ENCODE data around the gene BCKDHB.

Gene BCKDHB

DNA sequence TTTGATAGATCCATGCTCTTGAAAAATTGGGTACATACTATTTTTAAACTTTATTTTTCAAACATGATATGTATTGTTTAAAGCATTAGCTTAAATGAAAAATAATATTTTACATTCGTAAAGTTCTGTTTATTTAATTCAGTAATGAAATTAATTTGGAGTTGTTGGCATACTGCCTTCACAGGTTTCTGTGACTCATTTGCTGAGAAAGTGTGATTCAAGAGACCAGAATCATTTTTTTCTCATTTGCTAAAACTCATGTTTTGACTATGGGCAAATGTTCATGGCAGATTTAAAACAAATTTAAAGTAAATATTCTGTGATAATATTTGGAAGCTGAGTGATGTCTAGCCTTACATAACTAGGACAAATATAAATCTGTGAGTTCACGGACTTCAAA is 230.4 kb downstream of the BCKDHB start:
- no peak for DNase-seq

DNA sequence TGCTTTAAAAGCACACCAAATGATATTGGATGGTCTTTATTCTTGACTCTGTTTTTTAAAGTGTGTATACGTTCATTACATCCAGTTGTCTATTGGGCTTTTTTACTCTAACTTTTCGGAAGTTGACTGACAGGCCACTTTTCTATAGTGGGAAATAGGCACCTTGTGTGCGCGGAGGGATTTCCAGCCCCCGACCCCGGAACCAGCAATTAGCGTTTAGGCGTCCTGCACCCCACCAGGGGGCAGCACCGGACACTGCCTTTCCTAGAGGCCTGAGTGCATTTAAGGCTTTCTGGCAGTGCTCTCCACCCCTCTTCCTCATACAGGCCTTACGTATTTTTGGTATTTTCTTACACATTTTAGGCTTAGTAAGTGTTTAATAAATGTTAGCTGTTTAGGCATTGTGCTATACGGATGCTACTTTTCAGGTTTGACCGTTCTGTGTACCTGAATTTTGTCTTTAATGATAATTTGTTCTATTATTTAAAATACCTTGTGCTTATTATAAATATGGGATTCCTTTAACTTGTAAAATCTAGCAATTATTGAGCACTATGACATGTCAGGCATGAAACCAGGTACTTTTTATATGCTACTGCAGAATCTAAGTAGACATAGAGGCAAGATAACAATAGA is 231.8 kb downstream of the BCKDHB start:
- no peak for DNase-seq

DNA sequence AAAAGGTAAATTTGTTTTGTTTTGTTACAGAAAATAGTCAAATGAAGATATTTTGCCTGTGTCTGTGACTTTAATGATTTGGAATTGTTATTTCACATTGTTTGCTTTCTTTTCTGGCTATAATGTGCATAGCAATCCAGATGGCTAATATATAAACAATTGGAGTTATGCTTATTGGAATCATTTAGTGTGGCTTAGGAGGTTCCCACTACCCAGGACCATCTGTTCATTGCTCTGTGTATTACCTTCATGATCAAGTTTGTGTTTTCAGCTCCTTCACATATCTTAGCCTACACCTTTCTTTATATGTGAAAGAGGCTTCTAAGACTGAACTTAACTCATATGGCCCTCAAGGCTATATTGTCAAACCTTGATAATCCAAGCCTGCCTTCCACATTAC is 232.9 kb downstream of the BCKDHB start:
- DNase-seq, result no peak

DNA sequence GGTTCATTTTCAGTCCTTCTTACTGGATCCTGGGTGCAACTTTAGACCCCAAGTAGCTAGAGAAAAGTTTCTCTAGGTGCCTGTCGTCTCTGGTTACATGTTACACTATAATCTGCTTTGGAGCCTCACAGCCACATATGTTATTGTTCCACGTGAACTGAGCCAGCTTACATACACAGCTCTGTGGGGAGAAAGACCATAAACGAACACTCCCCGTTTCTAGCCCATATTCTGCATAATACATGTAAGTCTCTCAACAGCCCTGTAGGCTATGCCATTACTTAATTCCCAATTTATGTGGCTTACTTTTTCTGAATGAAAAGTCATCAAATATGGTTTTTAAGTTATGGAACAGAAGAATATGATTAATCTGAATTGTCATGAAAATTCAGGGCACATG is 233.8 kb downstream of the BCKDHB start:
- DNase-seq, result no peak

DNA sequence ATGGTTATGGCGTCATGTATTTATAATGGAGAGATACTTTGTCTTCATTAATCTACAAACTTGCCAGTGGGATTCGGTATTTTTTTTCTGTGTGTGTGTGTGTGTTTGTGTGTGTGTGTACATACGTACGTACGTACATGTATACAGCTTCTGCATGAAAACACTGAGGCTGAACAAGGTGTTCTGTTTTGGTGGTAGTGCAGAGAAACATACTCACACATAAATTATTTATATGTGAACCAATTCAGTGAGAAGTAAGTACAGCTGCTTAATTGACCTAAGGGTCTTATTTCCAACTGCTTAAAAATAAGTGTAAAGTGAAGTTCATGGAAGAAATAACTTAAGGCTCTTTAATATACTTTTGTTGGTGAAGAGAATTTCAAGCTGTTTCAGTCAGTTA is 234.2 kb downstream of the BCKDHB start:
- DNase-seq, result no peak

DNA sequence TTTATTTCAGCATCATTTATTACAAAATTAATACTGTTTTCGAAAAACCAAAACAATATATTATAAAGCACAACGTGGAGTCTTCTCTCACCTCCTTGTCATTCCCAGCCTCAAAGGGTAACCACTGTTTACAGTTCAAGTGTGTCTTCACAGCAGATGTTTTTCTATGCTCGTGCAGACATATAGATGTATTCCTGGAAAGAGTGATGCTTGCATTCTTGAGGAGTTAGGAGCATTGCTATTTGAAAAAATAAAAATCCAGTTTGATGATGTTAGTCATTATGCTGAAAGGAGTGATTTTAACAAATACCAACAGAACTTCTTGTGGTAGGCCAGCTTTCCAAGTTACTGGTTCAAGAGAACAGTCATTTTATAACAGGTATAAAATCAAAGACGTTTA is 234.9 kb downstream of the BCKDHB start:
- DNase-seq, result no peak

DNA sequence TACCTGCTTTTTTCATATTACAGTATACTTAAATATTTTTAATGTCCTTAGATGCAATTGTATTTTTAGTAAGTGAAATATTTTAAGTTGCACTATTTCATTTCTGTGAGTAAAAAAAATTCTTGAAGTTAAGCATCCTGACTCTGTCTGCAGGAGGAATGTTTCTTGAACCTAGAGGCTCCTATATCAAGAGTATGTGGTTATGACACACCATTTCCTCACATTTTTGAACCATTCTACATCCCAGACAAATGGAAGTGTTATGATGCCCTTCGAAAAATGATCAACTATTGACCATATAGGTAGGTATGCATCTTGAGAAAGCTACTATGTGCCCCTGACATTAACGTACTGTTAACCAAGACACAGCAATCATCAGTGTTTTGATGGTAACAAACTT is 237.0 kb downstream of the BCKDHB start:
- no peak for DNase-seq

DNA sequence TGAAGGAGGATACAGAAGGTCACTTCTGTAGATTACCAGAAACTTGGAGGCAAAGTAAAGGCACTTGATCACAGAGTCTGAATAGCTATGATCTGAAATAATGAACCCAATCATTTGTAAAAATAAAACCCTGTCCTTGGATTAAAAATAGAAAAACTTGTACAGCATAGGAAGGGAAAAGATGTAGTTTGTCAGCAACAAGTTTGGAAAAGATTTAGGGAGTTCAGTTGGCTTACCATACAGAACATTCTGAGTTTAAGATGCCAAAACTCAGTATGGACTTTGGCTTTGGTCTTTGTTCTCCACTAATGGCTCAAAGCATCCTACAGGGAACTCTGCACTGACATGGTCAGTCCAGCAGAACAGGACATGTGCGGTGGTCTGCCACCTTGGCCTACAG is 240.6 kb downstream of the BCKDHB start:
- no peak for DNase-seq

DNA sequence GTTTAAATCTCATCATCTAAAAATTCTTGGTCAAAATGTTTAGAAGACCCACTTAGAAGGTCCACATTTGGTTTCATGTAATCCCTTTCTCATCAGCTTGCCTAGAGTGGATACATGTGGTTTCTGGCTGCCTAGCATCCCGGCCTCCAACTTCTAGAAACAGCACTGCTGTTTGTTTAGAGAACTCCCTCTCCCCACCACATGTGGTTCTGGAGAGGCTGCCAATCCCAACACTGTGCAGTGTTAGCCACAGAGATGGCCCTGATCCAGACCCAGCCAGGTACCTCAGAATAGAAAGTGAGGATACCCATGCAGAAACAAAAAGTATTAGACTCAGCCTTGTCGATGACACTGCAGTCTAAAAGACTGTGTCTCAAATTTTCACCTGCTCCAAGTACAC is 241.8 kb downstream of the BCKDHB start:
- no peak for DNase-seq

DNA sequence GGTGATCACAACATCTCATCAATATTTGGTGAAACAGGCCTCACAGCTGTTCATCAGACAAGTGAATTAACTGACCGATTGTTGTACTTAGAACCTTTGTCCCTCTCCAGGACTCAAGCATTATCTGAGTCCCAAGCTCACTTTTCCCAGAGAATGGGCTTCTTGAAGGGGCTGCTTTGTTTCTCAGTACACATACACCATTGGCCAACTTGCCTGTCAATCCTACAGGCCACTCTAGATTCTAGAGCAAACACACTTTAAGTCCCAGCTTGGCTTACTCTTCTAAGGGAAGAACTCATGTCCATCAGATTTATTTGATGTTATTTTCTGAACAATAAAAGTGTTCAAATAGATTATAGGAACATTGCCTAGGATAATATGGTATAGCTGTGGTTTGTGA is 249.5 kb downstream of the BCKDHB start:
- no peak for DNase-seq

DNA sequence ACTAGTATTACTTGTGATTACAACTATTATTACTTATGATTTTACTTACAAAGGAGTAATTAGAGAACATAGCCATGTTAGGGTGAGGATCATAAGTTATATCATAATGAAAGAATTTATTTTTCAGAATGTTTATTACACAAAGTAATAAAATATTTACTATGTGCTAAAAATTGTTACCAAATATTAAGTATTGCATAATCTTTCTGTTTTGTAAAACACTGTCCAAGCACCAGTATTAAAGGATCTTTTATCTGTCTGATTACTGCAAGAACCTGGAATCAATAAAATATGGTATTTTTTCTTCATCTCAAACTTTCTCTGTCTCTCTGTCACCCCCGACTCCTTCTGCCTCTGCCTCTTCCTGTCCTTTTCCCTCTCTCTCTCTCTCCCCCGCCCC is 250.1 kb downstream of the BCKDHB start:
- DNase-seq, result no peak

DNA sequence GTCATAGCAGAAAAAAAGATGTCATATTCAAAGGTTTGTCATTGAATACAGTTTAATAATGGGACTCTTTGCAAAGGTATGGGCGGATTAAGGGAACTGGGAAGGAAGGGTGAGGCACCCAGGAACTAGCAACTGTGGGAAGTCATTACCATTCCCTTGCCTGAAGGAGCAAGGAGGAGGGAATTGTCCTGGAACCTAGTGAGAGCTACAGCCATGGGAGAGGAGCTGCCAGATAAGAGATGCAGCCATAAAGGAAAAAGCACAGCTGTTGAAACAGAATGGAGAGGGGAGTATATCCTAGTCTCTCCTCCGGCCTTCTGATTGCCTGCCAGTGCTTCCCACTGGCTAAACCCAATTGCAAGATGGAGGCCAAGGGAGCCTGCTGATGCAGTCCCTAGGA is 250.6 kb downstream of the BCKDHB start:
- DNase-seq, result no peak

DNA sequence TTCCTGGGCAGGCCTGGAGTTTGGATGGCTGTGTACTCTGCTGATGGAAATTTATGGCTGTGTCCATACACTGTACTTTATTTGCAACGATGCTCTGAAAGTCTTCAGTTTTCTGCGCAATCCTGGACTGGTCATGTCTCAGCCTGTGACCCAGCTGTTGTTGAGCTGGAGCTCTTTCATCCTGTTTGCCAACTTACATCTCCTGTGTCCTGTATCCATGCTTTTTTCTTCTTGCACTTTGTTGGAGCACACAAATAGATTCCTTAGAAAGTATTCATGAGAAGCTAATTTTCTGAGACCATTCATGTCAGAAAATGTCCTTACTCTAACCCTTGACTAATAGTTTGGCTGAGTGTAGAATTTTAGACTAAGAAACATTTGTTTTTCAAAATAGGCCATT is 251.2 kb downstream of the BCKDHB start:
- no peak for DNase-seq

DNA sequence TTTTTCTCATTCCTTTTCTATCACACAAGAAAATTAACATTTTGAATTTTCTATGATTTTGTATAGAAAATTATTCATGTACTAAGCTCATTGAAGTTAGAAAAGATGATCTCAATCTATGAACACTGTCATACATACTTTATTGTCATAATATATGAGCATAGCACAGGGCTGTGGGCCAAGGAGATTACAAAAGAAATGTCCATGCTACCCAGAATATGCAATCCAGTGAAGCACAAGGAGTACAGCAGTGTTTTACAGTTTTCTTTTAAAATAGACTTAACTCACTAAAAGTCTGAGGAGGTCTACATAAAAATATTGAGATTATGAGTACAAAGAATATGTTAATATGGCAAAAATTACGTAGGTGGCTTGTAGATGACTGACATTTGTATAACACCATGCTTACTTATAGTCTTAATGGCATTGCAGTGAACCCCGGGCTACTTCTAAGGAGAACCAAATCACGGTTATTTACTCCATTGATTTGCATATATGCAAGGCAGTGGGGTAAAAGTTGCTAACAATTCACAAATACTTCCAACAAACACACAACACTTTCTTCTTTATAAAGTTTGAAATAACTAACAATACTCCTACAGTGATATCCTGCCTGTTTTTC is 257.1 kb downstream of the BCKDHB start:
- DNase-seq, result no peak

DNA sequence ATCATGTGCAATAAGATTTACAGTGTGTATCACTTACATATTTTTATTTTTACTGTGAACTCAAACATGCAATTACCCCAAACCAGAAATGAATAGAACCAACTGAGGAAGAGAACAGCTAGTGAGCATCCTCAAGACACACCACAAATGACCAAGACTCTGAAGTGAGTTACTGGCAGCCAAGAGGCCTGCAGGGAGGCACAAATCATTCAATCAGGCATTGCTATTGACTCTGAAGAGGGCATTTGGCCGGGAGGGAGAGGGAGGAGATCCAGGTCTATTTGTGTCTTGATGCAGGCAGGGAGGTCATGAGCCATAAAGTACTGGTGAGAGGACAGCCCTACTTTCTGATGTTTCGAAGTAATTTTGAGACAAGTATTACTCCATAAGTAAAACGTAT is 257.7 kb downstream of the BCKDHB start:
- DNase-seq, result no peak

DNA sequence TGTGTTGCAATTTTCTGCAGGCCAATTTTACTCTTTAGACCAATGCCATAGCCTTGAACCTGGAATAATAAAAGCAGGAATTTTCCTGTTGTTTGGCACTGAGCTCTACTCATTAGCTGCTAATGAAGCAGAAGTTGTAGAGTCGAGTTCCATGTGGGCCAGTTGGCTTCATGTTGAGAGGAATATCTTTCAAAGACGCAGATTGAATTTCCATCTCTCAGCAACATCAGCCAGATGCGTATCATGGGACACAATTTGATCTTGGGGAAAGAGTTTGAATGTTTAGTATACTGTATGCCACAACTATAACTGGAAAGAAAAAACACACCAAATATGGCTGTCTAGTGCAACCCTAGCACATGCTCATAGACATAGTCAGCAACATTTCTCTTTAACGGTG is 259.6 kb downstream of the BCKDHB start:
- DNase-seq, result no peak

DNA sequence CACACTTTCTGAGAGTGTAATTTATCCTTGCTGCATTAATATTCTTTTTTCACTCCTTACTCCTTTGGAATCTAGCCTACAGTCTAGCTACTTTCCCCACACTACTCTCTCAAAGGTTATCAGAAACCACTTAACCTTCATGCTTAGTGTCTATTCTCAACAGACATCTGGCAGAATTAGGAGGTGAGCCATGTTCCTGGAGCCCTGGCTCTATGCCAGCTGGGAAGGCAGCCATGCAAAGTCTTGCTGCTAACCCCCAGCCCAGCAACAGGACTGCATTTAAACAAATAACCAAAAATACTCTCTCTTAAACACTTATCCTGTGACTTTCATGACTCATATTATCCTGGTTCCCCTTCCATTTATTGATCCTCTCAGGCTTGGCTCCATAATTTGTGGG is 260.2 kb downstream of the BCKDHB start:
- DNase-seq, result no peak

DNA sequence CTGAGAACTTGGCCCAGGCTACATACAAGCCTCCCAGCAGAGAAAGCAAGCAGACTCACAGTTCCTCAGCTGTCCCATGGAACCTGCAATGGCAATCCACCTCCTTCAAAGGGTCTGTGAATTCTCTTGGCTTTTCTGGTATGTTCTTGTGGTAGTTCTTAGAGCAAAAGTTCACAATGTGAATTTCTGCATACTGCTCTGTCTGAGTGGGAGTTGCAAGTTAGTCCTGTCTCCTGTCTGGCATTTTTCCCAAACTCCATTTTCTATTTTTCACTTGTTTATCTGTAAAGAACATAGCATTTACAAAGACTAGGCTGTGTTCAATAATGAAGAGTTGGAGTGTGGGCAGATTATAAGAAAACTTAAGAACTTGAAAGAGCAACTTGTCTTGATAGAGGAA is 269.9 kb downstream of the BCKDHB start:
- no peak for DNase-seq

DNA sequence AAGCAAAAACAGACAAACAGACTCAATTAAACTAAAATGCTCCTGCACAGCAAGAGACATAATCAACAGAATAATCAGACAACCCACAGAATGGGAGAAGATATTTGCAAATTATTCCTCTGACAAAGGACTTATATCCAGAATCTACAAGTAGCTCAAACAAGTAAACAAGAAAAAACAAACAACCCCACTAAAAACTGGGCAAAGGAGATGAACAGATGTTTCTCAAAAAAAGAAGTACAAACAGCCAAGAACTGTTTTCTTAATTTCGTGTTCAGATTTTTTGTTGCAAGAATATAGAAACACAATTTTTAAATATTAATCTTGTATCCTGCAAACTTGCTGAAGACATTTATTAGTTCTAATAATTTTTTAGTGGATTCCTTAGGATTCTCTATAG is 274.1 kb downstream of the BCKDHB start:
- DNase-seq, result no peak

DNA sequence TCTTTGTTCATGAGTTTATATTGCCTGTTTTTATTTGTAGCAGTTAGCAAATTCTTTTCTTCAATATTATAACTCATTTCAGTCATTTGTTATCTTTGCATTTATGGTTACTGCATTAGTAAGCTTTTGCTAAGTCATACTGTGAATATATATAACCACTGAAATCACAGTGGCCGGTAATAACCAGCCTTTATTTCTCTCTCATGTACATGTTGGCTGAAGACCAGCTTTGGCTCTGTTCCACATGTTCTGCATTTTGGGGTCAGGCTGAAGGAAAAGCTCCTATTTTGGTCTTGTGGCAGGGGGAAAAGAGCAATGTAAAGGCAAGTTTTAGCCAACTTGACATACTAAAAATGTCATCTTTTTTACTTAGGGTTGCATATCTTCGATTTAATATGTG is 276.3 kb downstream of the BCKDHB start:
- DNase-seq, result no peak

DNA sequence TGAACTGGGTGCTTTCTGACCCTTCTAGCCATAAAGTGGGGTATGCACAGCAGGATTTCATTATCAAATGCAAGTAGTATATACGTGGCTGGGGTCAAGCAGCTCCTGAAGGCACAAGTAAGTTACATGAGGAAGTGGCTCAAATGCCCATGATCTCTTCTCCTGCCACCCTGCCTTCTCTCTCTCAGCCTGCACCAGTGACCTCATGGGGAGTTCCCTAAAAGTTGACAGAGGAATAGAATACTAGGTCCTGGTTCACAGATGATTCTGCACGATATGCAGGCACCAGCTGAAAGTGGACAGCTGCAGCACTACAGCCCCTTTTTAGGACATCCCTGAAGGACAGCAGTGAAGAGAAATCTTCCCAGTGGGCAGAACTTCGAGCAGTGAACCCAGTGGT is 282.0 kb downstream of the BCKDHB start:
- no peak for DNase-seq
